HFFc6 (cell line): ENCODE measurements around the gene LHX1. TPM values are rescaled to one million over a fixed set of nuclear protein-coding genes. Genes with fewer than 3 reads are reported as not detected.

ENCODE experiments used
- total RNA-seq, 6 experiments: library from RNA; stranded (reverse); fragmentation: NEBNext Ultra II Directional; extraction: Animal tissue kit (Norgen Biotek cat#: 25700); gene quantifications; 2 replicates in 1 of 6; 3 replicates in 5 of 6; pipeline ENCODE4 v1.2.3, GENCODE V29; 2021

The LHX1 gene
- total RNA-seq, 6 experiments from 2014 or later, result 0.13 TPM; not detected in 5

Other genes starting within 250 kb of the LHX1 start
- 10 to 100 TPM; 45.1 to 57.1 (median 52.7) TPM for gene AATF, start 11.5 kb downstream of the LHX1 start, total RNA-seq